H1 (cell line): ENCODE data around the gene LDHB. TPM values are rescaled to one million over a fixed set of nuclear protein-coding genes. Genes with fewer than 3 reads are reported as not detected.

Source experiments
- CTCF ChIA-PET: fragments of 300-600 bp; sonication (Branson Sonifier 250); formaldehyde crosslinking; loops from one replicate; lab custom pipeline; 2021; ENCODE audit not compliant: partially characterized antibody; lab: Charles Lee
- POLR2A ChIA-PET: fragments of 300-600 bp; sonication (Branson Sonifier 250); formaldehyde crosslinking; loops from one replicate; lab custom pipeline; 2021; ENCODE audit warnings: inconsistent platforms; ENCODE audit not compliant: partially characterized antibody; lab: Charles Lee
- DNase-seq, 2 experiments: peaks; one replicate each; pipeline versions ENCODE4 v3.0.0 to v3.0.0-alpha.2; 2010 to 2022; ENCODE audit warnings: low spot score in 2 of 2, low read depth in 1 of 2, mixed read lengths in 1 of 2
- FAIRE-seq: peaks from 2 replicates; lab custom pipeline; 2011; peaks lifted over from hg19 to GRCh38; lab: Jason Lieb, UNC
- H2AFZ ChIP-seq: 2 replicates; pipeline ENCODE4 v1.8.1; 2012; ENCODE audit warnings: low read length, inconsistent platforms
- H2AK5ac ChIP-seq: 2 replicates; pipeline ENCODE4 v1.6.1; 2013; ENCODE audit warnings: low read depth, low read length
- H2BK120ac ChIP-seq: replicated peaks from 2 replicates; pipeline ENCODE3; 2013; ENCODE audit warnings: low read depth, low read length, inconsistent platforms
- H2BK12ac ChIP-seq: 2 replicates; pipeline ENCODE4 v1.6.1; 2013; ENCODE audit warnings: low read depth, low read length
- H2BK15ac ChIP-seq: 2 replicates; pipeline ENCODE4 v1.6.1; 2013; ENCODE audit warnings: low read length
- H2BK20ac ChIP-seq: 2 replicates; pipeline ENCODE4 v1.6.1; 2013; ENCODE audit warnings: low read length
- H2BK5ac ChIP-seq: 2 replicates; pipeline ENCODE4 v1.6.1; 2013; ENCODE audit warnings: low read depth, low read length
- H3K14ac ChIP-seq: 2 replicates; pipeline ENCODE4 v1.6.1; 2013; ENCODE audit warnings: inconsistent platforms; ENCODE audit not compliant: insufficient read length
- H3K18ac ChIP-seq: 2 replicates; pipeline ENCODE4 v1.6.1; 2013; ENCODE audit warnings: low read length; ENCODE audit errors: extremely low read depth
- H3K23ac ChIP-seq: 2 replicates; pipeline ENCODE4 v1.6.1; 2013; ENCODE audit warnings: inconsistent platforms; ENCODE audit not compliant: insufficient read length
- H3K23me2 ChIP-seq: 2 replicates; pipeline ENCODE4 v1.6.1; 2013; ENCODE audit warnings: low read depth, low read length
- H3K27ac ChIP-seq: 2 replicates; pipeline ENCODE4 v1.6.1; 2011; ENCODE audit warnings: low read depth, low read length, inconsistent platforms
- H3K27me3 ChIP-seq, 4 experiments: replicated peaks in 1 of 4; 1 replicate in 1 of 4; 2 replicates in 3 of 4; pipeline versions ENCODE4 v1.6.1 to v1.8.1; 2011 to 2013; ENCODE audit warnings: low read length in 3 of 4, mild to moderate bottlenecking in 3 of 4, inconsistent platforms in 2 of 4, mixed read lengths in 2 of 4, moderate library complexity in 1 of 4; ENCODE audit not compliant: control insufficient read depth in 3 of 4, insufficient read depth in 3 of 4; ENCODE audit errors: extremely low read depth in 1 of 4
- H3K36me3 ChIP-seq, 4 experiments: 2 replicates each; pipeline versions ENCODE4 v1.6.1 to v1.8.1; 2011 to 2013; ENCODE audit warnings: mild to moderate bottlenecking in 4 of 4, low read length in 3 of 4, moderate library complexity in 2 of 4, control low read depth in 1 of 4, inconsistent platforms in 1 of 4; ENCODE audit not compliant: insufficient read depth in 4 of 4, control insufficient read depth in 2 of 4
- H3K4ac ChIP-seq: replicated peaks from 2 replicates; pipeline ENCODE3; 2013; ENCODE audit warnings: low read length, low read depth, mixed read lengths, inconsistent platforms; ENCODE audit not compliant: insufficient read length
- H3K4me1 ChIP-seq, 4 experiments: replicated peaks in 1 of 4; 1 replicate in 1 of 4; 2 replicates in 3 of 4; pipeline versions ENCODE4 v1.6.1 to v1.8.1; 2011 to 2013; ENCODE audit warnings: low read length in 3 of 4, inconsistent platforms in 2 of 4, mixed read lengths in 1 of 4; ENCODE audit not compliant: insufficient read depth in 4 of 4, control insufficient read depth in 3 of 4
- H3K4me2 ChIP-seq, 2 experiments: 2 replicates each; pipeline versions ENCODE4 v1.6.1 to v1.8.1; 2011 to 2013; ENCODE audit warnings: low read depth in 2 of 2, low read length in 2 of 2, control low read depth in 1 of 2, inconsistent platforms in 1 of 2, mild to moderate bottlenecking in 1 of 2; ENCODE audit not compliant: insufficient read depth in 1 of 2
- H3K4me3 ChIP-seq, 4 experiments: fragments of 200-600, 300-600 bp in 1 of 4; sonication (generic), shearing (Covaris generic), sonication (Bioruptor Twin) in 1 of 4; 2 replicates each; pipeline versions ENCODE4 v1.5.1 to v1.8.1; 2011 to 2016; ENCODE audit warnings: low read length in 4 of 4, low read depth in 3 of 4, control low read depth in 2 of 4, inconsistent platforms in 2 of 4, mild to moderate bottlenecking in 2 of 4, mixed read lengths in 1 of 4, moderate library complexity in 1 of 4; ENCODE audit not compliant: insufficient read depth in 2 of 4; ENCODE audit errors: extremely low read depth in 1 of 4
- H3K56ac ChIP-seq: replicated peaks from 2 replicates; pipeline ENCODE3; 2013; ENCODE audit warnings: low read depth, mild to moderate bottlenecking, mixed read lengths, low read length, inconsistent platforms; ENCODE audit not compliant: insufficient read length
- H3K79me1 ChIP-seq: 2 replicates; pipeline ENCODE4 v1.6.1; 2013; ENCODE audit warnings: low read depth, low read length, control low read depth
- H3K79me2 ChIP-seq, 2 experiments: 2 replicates each; pipeline versions ENCODE4 v1.6.1 to v1.8.1; 2012 to 2013; ENCODE audit warnings: low read length in 2 of 2, mild to moderate bottlenecking in 2 of 2, inconsistent platforms in 1 of 2; ENCODE audit not compliant: insufficient read depth in 2 of 2, control insufficient read depth in 1 of 2
- H3K9ac ChIP-seq, 4 experiments: replicated peaks in 1 of 4; 1 replicate in 1 of 4; 2 replicates in 3 of 4; pipeline versions ENCODE4 v1.6.1 to v1.8.1; 2011 to 2013; ENCODE audit warnings: low read depth in 3 of 4, low read length in 3 of 4, control low read depth in 2 of 4, mild to moderate bottlenecking in 2 of 4, moderate library complexity in 2 of 4, inconsistent platforms in 1 of 4; ENCODE audit errors: extremely low read depth in 1 of 4
- H3K9me3 ChIP-seq, 2 experiments: 2 replicates each; pipeline versions ENCODE4 v1.6.1 to v1.8.1; 2012 to 2013; ENCODE audit warnings: mild to moderate bottlenecking in 2 of 2, moderate library complexity in 2 of 2, control low read depth in 1 of 2, inconsistent platforms in 1 of 2, low read depth in 1 of 2, low read length in 1 of 2, mixed read lengths in 1 of 2; ENCODE audit not compliant: insufficient read depth in 2 of 2
- H4K20me1 ChIP-seq, 2 experiments: replicated peaks in 1 of 2; 2 replicates each; pipeline versions ENCODE3 to v1.8.1; 2011 to 2013; ENCODE audit warnings: inconsistent platforms in 2 of 2, low read length in 2 of 2, mild to moderate bottlenecking in 1 of 2; ENCODE audit not compliant: insufficient read depth in 2 of 2, control insufficient read depth in 1 of 2
- H4K5ac ChIP-seq: 2 replicates; pipeline ENCODE4 v1.6.1; 2013; ENCODE audit warnings: low read length, low read depth, mixed read lengths, inconsistent platforms; ENCODE audit not compliant: insufficient read length
- H4K8ac ChIP-seq: 2 replicates; pipeline ENCODE4 v1.8.0; 2013; ENCODE audit warnings: mild to moderate bottlenecking, moderate library complexity, low read length, inconsistent platforms; ENCODE audit not compliant: insufficient read depth; ENCODE audit errors: extremely low read depth
- H4K91ac ChIP-seq: replicated peaks from 2 replicates; pipeline ENCODE3; 2013; ENCODE audit warnings: low read length, mixed read lengths, inconsistent platforms; ENCODE audit not compliant: insufficient read length
- CBX5 ChIP-seq: fragments of 300-800, 300-1000 bp; sonication (generic); IDR thresholded peaks from 2 replicates; pipeline ENCODE4 v1.7.1; 2016; ENCODE audit warnings: antibody characterized with exemption, low read length, low read depth
- CHD1 ChIP-seq: IDR thresholded peaks from 2 replicates; pipeline ENCODE4 v1.6.1; 2012; ENCODE audit warnings: low read depth, low read length, improper control_type of control experiment
- KDM1A ChIP-seq: fragments of 200-600, 300-600 bp; sonication (generic); IDR thresholded peaks from 2 replicates; pipeline ENCODE4 v1.7.1; 2016; ENCODE audit warnings: mild to moderate bottlenecking, low read length, borderline replicate concordance
- NRF1 ChIP-seq: IDR thresholded peaks from 2 replicates; pipeline ENCODE4 v1.6.1; 2011; ENCODE audit warnings: mild to moderate bottlenecking, low read depth, low read length, improper control_type of control experiment
- RFX5 ChIP-seq: IDR thresholded peaks from 2 replicates; pipeline ENCODE4 v1.6.1; 2011; ENCODE audit warnings: low read depth, low read length, improper control_type of control experiment, borderline replicate concordance
- TEAD4 ChIP-seq: IDR thresholded peaks from 2 replicates; pipeline ENCODE4 v1.6.1; 2012; ENCODE audit warnings: low read depth, low read length, inconsistent platforms, mixed read lengths
- WGBS, 2 experiments: shearing (Covaris generic) in 1 of 2; methylation state at CpG; one replicate each; pipeline versions ENCODE4 v1.1.6 to v1.1.7; 2013 to 2015; ENCODE audit warnings: low lambda C conversion rate in 2 of 2, mixed read lengths in 2 of 2, inconsistent platforms in 1 of 2, low coverage in 1 of 2, missing lambda C conversion rate in 1 of 2; ENCODE audit not compliant: insufficient replicate concordance in 2 of 2, insufficient coverage in 1 of 2, insufficient read length in 1 of 2; ENCODE audit errors: extremely low coverage in 1 of 2, missing lambda C conversion rate in 1 of 2; 5-methylcytosine and 5-hydroxymethylcytosine counted together
- polyA plus RNA-seq, 7 experiments: library from polyadenylated mRNA; depleted of rRNA in 3 of 7; stranded (reverse) in 5 of 7; unstranded in 2 of 7; fragments of >200 nt in 5 of 7; fragments of 200-250 nt in 2 of 7; gene quantifications; 1 replicate in 5 of 7; 2 replicates in 1 of 7; 4 replicates in 1 of 7; pipeline versions ENCODE4 v1.2.1 to v1.2.3, GENCODE V29; 2011 to 2013; ENCODE audit warnings: missing spikeins in 2 of 7, mixed read lengths in 2 of 7
- total RNA-seq: library from RNA; stranded (reverse); fragmentation: NEBNext Ultra II Directional; extraction: Animal tissue kit (Norgen Biotek cat#: 25700); gene quantifications from 2 replicates; pipeline ENCODE4 v1.2.1, GENCODE V29; 2021

The LDHB gene
- total and polyA plus RNA-seq, 2 of the 8 experiments (the other 6 are each of a cell fraction or from before 2014, with no cell fraction given): 1,177 to 1,781 TPM

DNA sequence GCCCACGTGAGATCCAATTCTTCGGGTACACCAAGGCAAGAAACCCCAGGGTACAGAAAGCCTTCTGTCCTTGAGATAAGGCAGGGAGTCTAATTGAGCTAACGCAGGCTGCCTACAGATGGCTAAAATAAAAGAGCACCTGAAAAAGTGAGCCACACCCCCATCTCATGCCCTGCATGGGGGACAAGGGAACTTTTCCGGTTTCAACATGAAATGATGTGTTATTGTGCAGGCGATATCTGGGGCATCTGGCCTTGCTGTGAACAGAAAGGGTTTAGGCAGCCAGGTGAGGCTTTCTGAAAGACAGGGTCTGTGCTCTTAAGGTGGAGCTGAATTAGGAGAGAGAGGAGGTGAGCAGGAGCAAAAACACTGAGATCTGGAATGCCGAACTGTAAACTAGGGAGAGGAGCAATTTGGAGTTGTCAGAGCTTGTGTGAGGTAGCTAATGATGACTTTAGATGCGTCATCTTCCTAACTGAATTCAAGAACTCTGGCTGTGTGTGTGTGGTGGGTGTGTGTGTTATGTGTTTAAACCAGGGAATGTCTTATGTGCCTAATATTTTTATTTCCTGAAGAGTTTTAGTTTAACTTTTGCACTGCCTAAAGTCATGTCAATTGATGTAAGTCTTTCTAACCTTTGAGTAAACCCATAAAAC lies 20.1 kb upstream of the LDHB start:
- no peak overlapping the region for H4K91ac ChIP-seq
- H3K9me3 ChIP-seq: no peaks in the 10 kb centered on the region
- FAIRE-seq: no peak
- H2AK5ac ChIP-seq: no peak overlapping the region
- 94% methylated on average over 7 of the region's 7 CpGs; no CpG with 5 or more reads in 1 of the 2 experiments for WGBS, 2 experiments
- H3K79me2 ChIP-seq: no peaks in the 10 kb centered on the region
- no peak overlapping the region for H2BK12ac ChIP-seq
- no peak overlapping the region for H3K4me3 ChIP-seq
- no peaks in the 10 kb centered on the region for H4K20me1 ChIP-seq
- no peaks in the 10 kb centered on the region for H3K23me2 ChIP-seq
- H3K14ac ChIP-seq: no peak overlapping the region
- H3K4me1 ChIP-seq: no peaks in the 10 kb centered on the region
- no peak overlapping the region for H2BK120ac ChIP-seq
- no peak overlapping the region for H2BK20ac ChIP-seq
- no peak overlapping the region for H3K27ac ChIP-seq
- DNase-seq: no peak
- H4K5ac ChIP-seq: no peak overlapping the region
- no peaks in the 10 kb centered on the region; the same call in 1 of the 2 replicates for H3K79me1 ChIP-seq
- H4K8ac ChIP-seq: no peak overlapping the region
- no peaks in the 10 kb centered on the region for H3K27me3 ChIP-seq
- ChIA-PET POLR2A (interaction anchor here (0.8 to 3.7 kb wide), 3 partner anchors 20 to 67 kb away, joined by 3 to 19 read pairs (median 3); partner anchors contain the start of gene LDHB), CTCF (interaction anchor here (0.6 to 1.4 kb wide), 3 partner anchors 16 to 364 kb away, joined by 3 to 5 read pairs (median 3); no protein-coding TSS in a partner anchor)
- H3K4ac ChIP-seq: no peak overlapping the region
- H3K56ac ChIP-seq: no peak overlapping the region
- no peak overlapping the region for H3K18ac ChIP-seq
- no peak overlapping the region for H3K4me2 ChIP-seq
- H3K9ac ChIP-seq: no peak overlapping the region
- H2BK5ac ChIP-seq: no peak overlapping the region
- no peak overlapping the region for H2BK15ac ChIP-seq
- H3K36me3 ChIP-seq: no peaks in the 10 kb centered on the region
- no peak overlapping the region for H2AFZ ChIP-seq
- TF ChIP-seq TEAD4: no peak
- no peak for TF ChIP-seq RFX5
- no peak for TF ChIP-seq NRF1
- TF ChIP-seq KDM1A: no peak
- TF ChIP-seq CHD1: no peak
- TF ChIP-seq CBX5: no peak
- H3K23ac ChIP-seq: no peak overlapping the region
